Fibroblast of pulmonary artery (primary cell): ENCODE measurements around the gene SNX2.

Source experiments
- DNase-seq: peaks from one replicate; pipeline ENCODE4 v3.0.0-alpha.2; 2010; ENCODE audit warnings: low read depth
- H3K4me3 ChIP-seq: replicated peaks from 2 replicates; pipeline ENCODE4 v1.5.1; 2011; ENCODE audit warnings: low read depth, mild to moderate bottlenecking, control low read depth, low read length, moderate library complexity
- CTCF ChIP-seq: IDR thresholded peaks from 2 replicates; pipeline ENCODE4 v1.5.1; 2011; ENCODE audit warnings: mild to moderate bottlenecking, control low read depth, low read length, inconsistent platforms; ENCODE audit errors: missing control alignments

Gene SNX2

GRCh38 chr5:122780296-122780695 is 5.4 kb downstream of the SNX2 start:
- TF ChIP-seq CTCF: no peak
- no peak for DNase-seq
- H3K4me3 ChIP-seq: no peak overlapping the region

- TF ChIP-seq CTCF: no peak
Observed at GRCh38 chr5:122781465-122781864, 6.6 kb downstream of the SNX2 start.

GRCh38 chr5:122785294-122785693 is 10.4 kb downstream of the SNX2 start:
- no peak for TF ChIP-seq CTCF
- no peak overlapping the region for H3K4me3 ChIP-seq
- DNase-seq: no peak

More at GRCh38 chr5:122781465-122781864, 6.6 kb downstream of the SNX2 start:
- no peak for DNase-seq
- no peak overlapping the region for H3K4me3 ChIP-seq

GRCh38 chr5:122788371-122788770 is 13.5 kb downstream of the SNX2 start:
- no peak overlapping the region for H3K4me3 ChIP-seq
- TF ChIP-seq CTCF: no peak
- no peak for DNase-seq

- TF ChIP-seq CTCF: no peak
- no peak for DNase-seq
- no peak overlapping the region for H3K4me3 ChIP-seq
Observed at GRCh38 chr5:122788996-122789395, 14.1 kb downstream of the SNX2 start.

GRCh38 chr5:122789461-122790171 is 14.7 kb downstream of the SNX2 start:
- no peak for DNase-seq
- H3K4me3 ChIP-seq: no peak overlapping the region
- TF ChIP-seq CTCF: no peak
